Fibroblast of pulmonary artery (primary cell): ENCODE measurements around the gene JAGN1.
"Not testable (repeated sequence)": the region's sequence is repeated elsewhere in the genome, so short reads cannot be mapped to it uniquely, and the experiment has no call there.

ENCODE experiments used
- DNase-seq: peaks from one replicate; pipeline ENCODE4 v3.0.0-alpha.2; 2010; ENCODE audit warnings: low read depth
- H3K4me3 ChIP-seq: replicated peaks from 2 replicates; pipeline ENCODE4 v1.5.1; 2011; ENCODE audit warnings: low read depth, mild to moderate bottlenecking, control low read depth, low read length, moderate library complexity
- CTCF ChIP-seq: IDR thresholded peaks from 2 replicates; pipeline ENCODE4 v1.5.1; 2011; ENCODE audit warnings: mild to moderate bottlenecking, control low read depth, low read length, inconsistent platforms; ENCODE audit errors: missing control alignments

JAGN1 gene

DNA sequence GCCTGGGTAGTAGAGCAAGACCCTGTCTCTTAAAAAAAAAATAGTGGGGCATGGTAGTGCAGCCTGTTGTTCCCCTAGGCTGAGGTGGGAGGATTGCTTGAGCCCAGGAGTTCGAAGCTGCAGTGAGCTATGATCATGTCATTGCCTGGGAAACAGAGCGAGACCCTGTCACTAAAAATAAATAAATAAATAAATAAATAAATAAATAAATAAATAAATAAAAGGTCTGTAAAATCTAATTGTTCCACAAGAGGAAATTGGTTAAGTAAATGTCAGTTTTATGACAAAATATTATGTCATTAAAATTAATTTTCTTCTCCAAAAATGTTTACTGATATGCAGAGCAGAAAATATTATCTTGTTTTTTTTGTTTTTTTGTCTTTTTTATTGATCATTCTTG lies 48.6 kb downstream of the JAGN1 start:
- DNase-seq, result no peak
- no peak for TF ChIP-seq CTCF

DNA sequence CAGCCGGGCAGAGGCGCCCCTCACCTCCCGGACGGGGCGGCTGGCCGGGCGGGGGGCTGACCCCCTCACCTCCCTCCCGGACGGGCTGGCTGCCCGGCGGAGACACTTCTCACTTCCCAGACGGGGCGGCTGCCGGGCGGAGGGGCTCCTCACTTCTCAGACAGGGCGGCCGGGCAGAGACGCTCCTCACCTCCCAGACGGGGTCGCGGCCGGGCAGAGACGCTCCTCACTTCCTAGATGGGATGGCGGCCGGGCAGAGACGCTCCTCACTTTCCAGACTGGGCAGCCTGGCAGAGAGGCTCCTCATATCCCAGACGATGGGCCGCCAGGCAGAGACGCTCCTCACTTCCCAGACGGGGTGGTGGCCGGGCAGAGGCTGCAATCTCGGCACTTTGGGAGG lies 49.5 kb downstream of the JAGN1 start:
- not testable (repeated sequence) for H3K4me3 ChIP-seq, DNase-seq

More for the DNA sequence above, 48.6 kb downstream of the JAGN1 start:
- H3K4me3 ChIP-seq, result no peak overlapping the region

- DNase-seq, result no peak
- no peak overlapping the region for H3K4me3 ChIP-seq
- TF ChIP-seq CTCF, result no peak
Observed at GRCh38 chr3:9940746-9941145, 50.3 kb downstream of the JAGN1 start.

GRCh38 chr3:9942164-9942563 lies 51.8 kb downstream of the JAGN1 start:
- no peak for TF ChIP-seq CTCF
- DNase-seq, result no peak
- H3K4me3 ChIP-seq, result no peak overlapping the region

GRCh38 chr3:9942934-9943690 lies 52.7 kb downstream of the JAGN1 start:
- no peak for TF ChIP-seq CTCF
- H3K4me3 ChIP-seq, result no peak overlapping the region
- no peak for DNase-seq
